ENCODE results near the gene CASP8. TPM values are rescaled to one million over a fixed set of nuclear protein-coding genes. Genes with fewer than 3 reads are reported as not detected.

Gene CASP8
- total and polyA plus RNA-seq, 9 of the 15 experiments (the other 6 are each of a cell fraction or from before 2014, with no cell fraction given): 10.2 to 31.4 (median 19.4) TPM

DNA sequence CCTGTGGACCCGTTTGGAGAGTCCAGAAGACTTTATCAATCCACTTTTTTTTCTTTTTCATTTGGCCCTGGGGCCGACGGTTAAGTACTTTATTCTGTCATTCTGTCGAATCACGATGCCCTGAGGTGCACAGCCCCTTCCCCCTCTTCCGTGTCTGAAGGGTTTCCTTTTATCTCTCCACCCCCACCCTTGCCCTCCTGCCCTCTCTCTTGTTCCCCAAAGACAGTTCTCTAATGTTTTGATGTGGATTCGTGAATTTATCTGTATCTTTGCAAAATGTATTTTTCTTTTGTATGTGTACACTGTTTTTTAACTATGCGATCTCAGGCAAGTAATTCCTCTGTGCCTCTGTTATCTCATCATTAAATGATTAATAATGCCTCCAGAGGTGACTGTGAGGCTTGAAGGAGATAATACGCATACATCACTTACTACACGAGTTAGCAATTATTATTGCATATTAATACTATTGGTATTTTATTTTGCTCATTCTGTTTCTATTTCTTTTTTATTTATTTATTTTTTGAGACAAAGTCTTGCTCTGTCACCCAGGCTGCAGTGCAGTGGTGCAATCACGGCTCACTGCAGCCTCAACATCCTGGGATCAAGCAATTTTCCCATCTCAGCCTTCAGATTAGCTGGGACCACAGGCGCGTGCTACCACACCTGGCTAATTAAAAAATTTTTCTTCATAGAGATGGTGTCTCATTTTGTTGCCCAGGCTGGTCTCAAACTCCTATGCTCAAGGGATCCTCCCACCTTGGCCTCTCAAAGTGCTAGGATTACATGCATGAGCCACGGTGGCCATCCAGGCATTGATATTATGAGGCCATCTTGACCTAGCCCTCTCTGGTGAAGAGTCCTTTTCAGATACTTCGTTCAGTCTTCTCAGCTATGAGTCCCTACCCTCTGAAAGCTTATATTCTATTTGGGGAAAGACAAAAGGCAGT, 1.4 kb upstream of the CASP8 start (continued):
- TF ChIP-seq, protein P1, sequence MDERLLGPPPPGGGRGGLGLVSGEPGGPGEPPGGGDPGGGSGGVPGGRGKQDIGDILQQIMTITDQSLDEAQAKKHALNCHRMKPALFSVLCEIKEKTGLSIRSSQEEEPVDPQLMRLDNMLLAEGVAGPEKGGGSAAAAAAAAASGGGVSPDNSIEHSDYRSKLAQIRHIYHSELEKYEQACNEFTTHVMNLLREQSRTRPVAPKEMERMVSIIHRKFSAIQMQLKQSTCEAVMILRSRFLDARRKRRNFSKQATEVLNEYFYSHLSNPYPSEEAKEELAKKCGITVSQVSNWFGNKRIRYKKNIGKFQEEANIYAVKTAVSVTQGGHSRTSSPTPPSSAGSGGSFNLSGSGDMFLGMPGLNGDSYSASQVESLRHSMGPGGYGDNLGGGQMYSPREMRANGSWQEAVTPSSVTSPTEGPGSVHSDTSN (CRISPR knock-in tag; IDR thresholded peaks at IDR 0.05; ENCODE audit: low read depth): no peak
- TF ChIP-seq, protein P1 (tag; conservative IDR thresholded peaks at IDR 0.05; ENCODE audit: low read depth): 0 out of 2 replicates have a peak, but pooled peaks have one; percentile 5
- no peak for TF ChIP-seq TGIF2 (CRISPR knock-in tag; IDR thresholded peaks at IDR 0.05)
- TF ChIP-seq ZBTB7A (IDR thresholded peaks at IDR 0.05; ENCODE audit: borderline replicate concordance, control insufficient read depth, low read depth, low read length): peak; percentile 44; the same call in 1 of the 2 replicates
- peak; percentile 78; the same call in 1 of the 2 replicates for TF ChIP-seq ZNF384 (IDR thresholded peaks at IDR 0.05; ENCODE audit: low read depth, low read length)
- TF ChIP-seq EP400 (IDR thresholded peaks at IDR 0.05): 0 out of 2 replicates have a peak, but pooled peaks have one; percentile 2
- TF ChIP-seq PURB (CRISPR knock-in tag; IDR thresholded peaks at IDR 0.05; ENCODE audit: low read depth): no peak
- no peak for TF ChIP-seq GABPB2 (CRISPR knock-in tag; conservative IDR thresholded peaks at IDR 0.05)
- no peak for TF ChIP-seq ESRRB (CRISPR knock-in tag; IDR thresholded peaks at IDR 0.05; ENCODE audit: borderline replicate concordance)
- no peak for TF ChIP-seq CEBPG (CRISPR knock-in tag; IDR thresholded peaks at IDR 0.05)
- peak in 1 of 2 experiments; percentile 25; a peak in 1 of 4 replicates for TF ChIP-seq CEBPG (tag; conservative IDR thresholded peaks at IDR 0.05 in 1 of 2, IDR thresholded peaks at IDR 0.05 in 1 of 2)
- TF ChIP-seq CHCHD3 (CRISPR knock-in tag; IDR thresholded peaks at IDR 0.05): no peak
- no peak for TF ChIP-seq SNIP1 (IDR thresholded peaks at IDR 0.05; ENCODE audit: low read depth)
- no peak for TF ChIP-seq ZNF76 (CRISPR knock-in tag; IDR thresholded peaks at IDR 0.05; ENCODE audit: borderline replicate concordance)
- TF ChIP-seq, protein P2, sequence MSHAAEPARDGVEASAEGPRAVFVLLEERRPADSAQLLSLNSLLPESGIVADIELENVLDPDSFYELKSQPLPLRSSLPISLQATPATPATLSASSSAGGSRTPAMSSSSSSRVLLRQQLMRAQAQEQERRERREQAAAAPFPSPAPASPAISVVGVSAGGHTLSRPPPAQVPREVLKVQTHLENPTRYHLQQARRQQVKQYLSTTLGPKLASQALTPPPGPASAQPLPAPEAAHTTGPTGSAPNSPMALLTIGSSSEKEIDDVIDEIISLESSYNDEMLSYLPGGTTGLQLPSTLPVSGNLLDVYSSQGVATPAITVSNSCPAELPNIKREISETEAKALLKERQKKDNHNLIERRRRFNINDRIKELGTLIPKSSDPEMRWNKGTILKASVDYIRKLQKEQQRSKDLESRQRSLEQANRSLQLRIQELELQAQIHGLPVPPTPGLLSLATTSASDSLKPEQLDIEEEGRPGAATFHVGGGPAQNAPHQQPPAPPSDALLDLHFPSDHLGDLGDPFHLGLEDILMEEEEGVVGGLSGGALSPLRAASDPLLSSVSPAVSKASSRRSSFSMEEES (CRISPR knock-in tag; IDR thresholded peaks at IDR 0.05): no peak
- TF ChIP-seq GATAD2B (IDR thresholded peaks at IDR 0.05; ENCODE audit: borderline replicate concordance): no peak
- no peak for TF ChIP-seq PHF21A (IDR thresholded peaks at IDR 0.05; ENCODE audit: borderline replicate concordance, low read depth)
- no peak for TF ChIP-seq MTA1 (IDR thresholded peaks at IDR 0.05; ENCODE audit: borderline replicate concordance)
- no peak for TF ChIP-seq SMC3 (conservative IDR thresholded peaks at IDR 0.05; ENCODE audit: insufficient read depth, low read depth, low read length)
- no peak for TF ChIP-seq CHD1 (IDR thresholded peaks at IDR 0.05; ENCODE audit: low read length)
- peak; percentile 74 for TF ChIP-seq DACH1 (IDR thresholded peaks at IDR 0.05; ENCODE audit: partially characterized antibody)
- TF ChIP-seq ZKSCAN8 (CRISPR knock-in tag; IDR thresholded peaks at IDR 0.05): no peak
- no peak for TF ChIP-seq RBM34 (IDR thresholded peaks at IDR 0.05; ENCODE audit: borderline replicate concordance, insufficient read depth, low read length)
